Measurements from ENCODE around the gene HOXD9.
A peak's percentile ranks its signal among the peaks of the same experiment; 100 is the strongest.

Gene HOXD9

DNA sequence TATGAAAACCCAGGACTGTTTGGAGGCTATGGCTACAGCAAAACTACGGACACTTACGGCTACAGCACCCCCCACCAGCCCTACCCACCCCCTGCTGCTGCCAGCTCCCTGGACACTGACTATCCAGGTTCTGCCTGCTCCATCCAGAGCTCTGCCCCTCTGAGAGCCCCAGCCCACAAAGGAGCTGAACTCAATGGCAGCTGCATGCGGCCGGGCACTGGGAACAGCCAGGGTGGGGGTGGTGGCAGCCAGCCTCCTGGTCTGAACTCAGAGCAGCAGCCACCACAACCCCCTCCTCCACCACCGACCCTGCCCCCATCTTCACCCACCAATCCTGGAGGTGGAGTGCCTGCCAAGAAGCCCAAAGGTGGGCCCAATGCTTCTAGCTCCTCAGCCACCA, 46.7 kb downstream of the HOXD9 start:
- TF ChIP-seq, protein P1, sequence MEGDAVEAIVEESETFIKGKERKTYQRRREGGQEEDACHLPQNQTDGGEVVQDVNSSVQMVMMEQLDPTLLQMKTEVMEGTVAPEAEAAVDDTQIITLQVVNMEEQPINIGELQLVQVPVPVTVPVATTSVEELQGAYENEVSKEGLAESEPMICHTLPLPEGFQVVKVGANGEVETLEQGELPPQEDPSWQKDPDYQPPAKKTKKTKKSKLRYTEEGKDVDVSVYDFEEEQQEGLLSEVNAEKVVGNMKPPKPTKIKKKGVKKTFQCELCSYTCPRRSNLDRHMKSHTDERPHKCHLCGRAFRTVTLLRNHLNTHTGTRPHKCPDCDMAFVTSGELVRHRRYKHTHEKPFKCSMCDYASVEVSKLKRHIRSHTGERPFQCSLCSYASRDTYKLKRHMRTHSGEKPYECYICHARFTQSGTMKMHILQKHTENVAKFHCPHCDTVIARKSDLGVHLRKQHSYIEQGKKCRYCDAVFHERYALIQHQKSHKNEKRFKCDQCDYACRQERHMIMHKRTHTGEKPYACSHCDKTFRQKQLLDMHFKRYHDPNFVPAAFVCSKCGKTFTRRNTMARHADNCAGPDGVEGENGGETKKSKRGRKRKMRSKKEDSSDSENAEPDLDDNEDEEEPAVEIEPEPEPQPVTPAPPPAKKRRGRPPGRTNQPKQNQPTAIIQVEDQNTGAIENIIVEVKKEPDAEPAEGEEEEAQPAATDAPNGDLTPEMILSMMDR (IDR thresholded peaks at IDR 0.05): no peak
- no peaks in the 10 kb centered on the region for H3K9me3 Mint-ChIP-seq
- H3K27me3 Mint-ChIP-seq (ENCODE audit: low read depth, poor library complexity): peaks cover 7% of the 10 kb centered on the region
- H3K4me1 Mint-ChIP-seq: peaks cover 95% of the 10 kb centered on the region
- peak overlapping the region; percentile 97 for H3K27ac Mint-ChIP-seq
- peak overlapping the region; percentile 42 for H3K4me3 Mint-ChIP-seq
- H3K36me3 Mint-ChIP-seq (ENCODE audit: low read depth): peaks cover 36% of the 10 kb centered on the region
- DNase-seq: no peak

DNA sequence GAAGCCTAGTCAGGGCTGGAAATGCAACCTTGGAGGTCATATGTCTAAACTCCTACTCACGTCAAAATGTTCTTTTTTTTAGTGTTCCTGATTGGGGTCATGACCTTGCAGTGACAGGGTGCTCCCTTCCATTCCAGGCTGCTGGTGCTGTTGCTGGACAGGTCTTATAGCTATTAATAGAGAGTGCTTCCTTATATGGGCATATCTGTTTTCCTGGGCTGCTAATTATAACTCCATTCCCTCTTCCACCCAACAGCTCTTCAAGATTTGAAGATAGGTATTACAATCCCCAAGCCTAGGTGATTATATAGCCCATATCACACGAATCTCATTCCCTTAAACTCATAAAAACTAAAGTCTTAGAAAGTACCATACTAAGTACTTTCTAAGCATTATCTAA, 47.2 kb downstream of the HOXD9 start:
- Mint-ChIP-seq H3K36me3 (ENCODE audit: low read depth) (peaks cover 36% of the 10 kb centered on the region), H3K9me3 (no peaks in the 10 kb centered on the region), H3K27ac (peak overlapping the region; percentile 97), H3K4me1 (peaks cover 95% of the 10 kb centered on the region), H3K27me3 (ENCODE audit: low read depth, poor library complexity) (peaks cover 7% of the 10 kb centered on the region), H3K4me3 (peak overlapping the region; percentile 42)
- TF ChIP-seq, protein P1 (IDR thresholded peaks at IDR 0.05): no peak
- no peak for DNase-seq

DNA sequence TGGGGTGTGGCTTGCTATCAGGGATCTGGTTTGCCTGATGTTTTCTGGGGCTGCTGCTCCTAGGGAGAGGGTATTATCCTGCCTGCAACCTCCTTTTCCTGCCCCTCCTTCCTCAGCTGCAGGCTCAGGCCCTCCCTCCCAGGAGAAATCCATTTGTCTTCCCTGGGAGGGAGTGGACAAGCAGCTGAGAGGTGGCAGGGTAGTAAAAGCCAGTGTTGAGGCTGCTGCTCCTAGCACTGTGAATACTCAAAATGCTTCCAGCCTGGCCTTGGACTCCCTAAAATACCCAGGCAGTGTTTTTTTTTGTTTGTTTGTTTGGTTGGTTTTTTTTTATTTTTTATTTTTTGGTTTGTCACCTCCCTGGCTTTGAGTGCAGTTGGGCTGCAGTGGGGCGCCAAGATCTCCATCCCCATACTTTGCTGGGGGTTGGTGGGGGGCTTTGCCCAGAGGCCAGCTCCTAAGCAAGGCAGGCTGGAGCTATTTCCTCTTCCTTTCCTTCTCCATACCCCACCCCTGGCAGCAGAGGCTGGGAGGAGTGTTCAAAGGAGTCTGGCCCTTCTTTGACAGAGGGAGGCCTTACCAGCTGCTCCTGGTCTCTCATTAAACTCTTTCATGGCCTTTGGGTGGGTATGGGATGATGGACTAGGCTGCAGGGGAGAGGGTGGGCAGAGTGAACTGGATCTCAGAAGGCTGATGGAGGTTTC, 48.2 kb downstream of the HOXD9 start:
- no peak for DNase-seq
- H3K4me3 Mint-ChIP-seq: peak overlapping the region; percentile 92
- H3K36me3 Mint-ChIP-seq (ENCODE audit: low read depth): peaks cover 35% of the 10 kb centered on the region
- H3K9me3 Mint-ChIP-seq: no peaks in the 10 kb centered on the region
- peaks cover 95% of the 10 kb centered on the region for H3K4me1 Mint-ChIP-seq
- peaks cover 7% of the 10 kb centered on the region for H3K27me3 Mint-ChIP-seq (ENCODE audit: low read depth, poor library complexity)
- TF ChIP-seq, protein P1 (IDR thresholded peaks at IDR 0.05): no peak
- peak overlapping the region; percentile 97 for H3K27ac Mint-ChIP-seq

DNA sequence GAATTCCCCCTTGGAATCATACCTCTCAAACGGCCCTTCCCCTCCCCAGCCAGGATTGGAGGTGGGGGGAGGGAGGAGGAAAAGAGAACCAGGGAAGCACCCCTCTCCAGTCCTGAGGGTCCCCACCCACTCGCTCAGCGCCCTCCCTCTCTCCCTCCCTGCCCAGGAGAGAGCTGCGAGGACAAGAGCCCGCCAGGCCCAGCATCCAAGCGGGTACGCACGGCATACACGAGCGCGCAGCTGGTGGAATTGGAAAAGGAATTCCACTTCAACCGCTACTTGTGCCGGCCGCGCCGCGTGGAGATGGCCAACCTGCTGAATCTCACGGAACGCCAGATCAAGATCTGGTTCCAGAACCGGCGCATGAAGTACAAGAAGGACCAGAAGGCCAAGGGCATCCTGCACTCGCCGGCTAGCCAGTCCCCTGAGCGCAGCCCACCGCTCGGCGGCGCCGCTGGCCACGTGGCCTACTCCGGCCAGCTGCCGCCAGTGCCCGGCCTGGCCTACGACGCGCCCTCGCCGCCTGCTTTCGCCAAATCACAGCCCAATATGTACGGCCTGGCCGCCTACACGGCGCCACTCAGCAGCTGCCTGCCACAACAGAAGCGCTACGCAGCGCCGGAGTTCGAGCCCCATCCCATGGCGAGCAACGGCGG, 49.0 kb downstream of the HOXD9 start:
- Mint-ChIP-seq H3K4me1 (peaks cover 95% of the 10 kb centered on the region), H3K27ac (peak overlapping the region; percentile 99), H3K9me3 (no peaks in the 10 kb centered on the region), H3K36me3 (ENCODE audit: low read depth) (peaks cover 29% of the 10 kb centered on the region), H3K27me3 (ENCODE audit: low read depth, poor library complexity) (peaks cover 7% of the 10 kb centered on the region), H3K4me3 (peak overlapping the region; percentile 92)
- DNase-seq: no peak
- TF ChIP-seq, protein P1 (IDR thresholded peaks at IDR 0.05): no peak

DNA sequence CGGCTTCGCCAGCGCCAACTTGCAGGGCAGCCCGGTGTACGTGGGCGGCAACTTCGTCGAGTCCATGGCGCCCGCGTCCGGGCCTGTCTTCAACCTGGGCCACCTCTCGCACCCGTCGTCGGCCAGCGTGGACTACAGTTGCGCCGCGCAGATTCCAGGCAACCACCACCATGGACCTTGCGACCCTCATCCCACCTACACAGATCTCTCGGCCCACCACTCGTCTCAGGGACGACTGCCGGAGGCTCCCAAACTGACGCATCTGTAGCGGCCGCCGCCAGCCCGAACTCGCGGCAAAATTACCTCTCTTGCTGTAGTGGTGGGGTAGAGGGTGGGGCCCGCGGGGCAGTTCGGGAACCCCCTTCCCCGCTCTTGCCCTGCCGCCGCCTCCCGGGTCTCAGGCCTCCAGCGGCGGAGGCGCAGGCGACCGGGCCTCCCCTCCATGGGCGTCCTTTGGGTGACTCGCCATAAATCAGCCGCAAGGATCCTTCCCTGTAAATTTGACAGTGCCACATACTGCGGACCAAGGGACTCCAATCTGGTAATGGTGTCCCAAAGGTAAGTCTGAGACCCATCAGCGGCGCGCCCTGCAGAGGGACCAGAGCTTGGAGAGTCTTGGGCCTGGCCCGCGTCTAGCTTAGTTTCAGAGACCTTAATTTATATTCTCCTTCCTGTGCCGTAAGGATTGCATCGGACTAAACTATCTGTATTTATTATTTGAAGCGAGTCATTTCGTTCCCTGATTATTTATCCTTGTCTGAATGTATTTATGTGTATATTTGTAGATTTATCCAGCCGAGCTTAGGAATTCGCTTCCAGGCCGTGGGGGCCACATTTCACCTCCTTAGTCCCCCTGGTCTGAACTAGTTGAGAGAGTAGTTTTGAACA, 49.7 kb downstream of the HOXD9 start:
- H3K4me1 Mint-ChIP-seq: peaks cover 95% of the 10 kb centered on the region
- H3K27me3 Mint-ChIP-seq (ENCODE audit: low read depth, poor library complexity): peaks cover 6% of the 10 kb centered on the region
- H3K4me3 Mint-ChIP-seq: peak overlapping the region; percentile 92

More for the DNA sequence above, 49.7 kb downstream of the HOXD9 start:
- TF ChIP-seq, protein P1 (IDR thresholded peaks at IDR 0.05): no peak
- peaks cover 26% of the 10 kb centered on the region for H3K36me3 Mint-ChIP-seq (ENCODE audit: low read depth)
- no peaks in the 10 kb centered on the region for H3K9me3 Mint-ChIP-seq
- peak overlapping the region; percentile 99 for H3K27ac Mint-ChIP-seq
- peak; percentile 43 for DNase-seq

Measured in nephron progenitor cell (in vitro differentiated cells).